Measurements from ENCODE around the gene ENTPD8. TPM values are rescaled to one million over a fixed set of nuclear protein-coding genes. Genes with fewer than 3 reads are reported as not detected.

ENTPD8 gene
- not detected in 2 replicates for total RNA-seq (2014; rRNA removed; shearing (Covaris generic))
- polyA plus RNA-seq (2015; cell fraction: cytosol; rRNA removed) = not detected in 2 replicates
- 0.11 TPM in 1 of 2 replicates, not detected in the other for polyA plus RNA-seq (2015; cell fraction: nucleus; rRNA removed)

- no peak for DNase-seq (ENCODE audit: low read depth)
Measured at GRCh38 chr9:137441289-137441934, at the start of gene ENTPD8. ENTPD8 (minus strand) TSS chr9:137441357; CDS start chr9:137438285, 3,072 bp downstream.

- DNase-seq (ENCODE audit: low read depth) = no peak
Measured at GRCh38 chr9:137490532-137491186, 49.5 kb upstream of the ENTPD8 start.

- DNase-seq (ENCODE audit: low read depth) = no peak
Measured at GRCh38 chr9:137488906-137489305, 47.7 kb upstream of the ENTPD8 start.

GRCh38 chr9:137488327-137488653, 47.1 kb upstream of the ENTPD8 start:
- no peak for DNase-seq (ENCODE audit: low read depth)

- no peak for DNase-seq (ENCODE audit: low read depth)
Measured at GRCh38 chr9:137487454-137488326, 46.5 kb upstream of the ENTPD8 start.

GRCh38 chr9:137486545-137487453, 45.6 kb upstream of the ENTPD8 start:
- no peak for DNase-seq (ENCODE audit: low read depth)

- no peak for DNase-seq (ENCODE audit: low read depth)
Measured at GRCh38 chr9:137486141-137486490, 45.0 kb upstream of the ENTPD8 start.

- no peak for DNase-seq (ENCODE audit: low read depth)
Measured at GRCh38 chr9:137485343-137486140, 44.4 kb upstream of the ENTPD8 start.

GRCh38 chr9:137484551-137485315, 43.6 kb upstream of the ENTPD8 start:
- DNase-seq (ENCODE audit: low read depth) = no peak

GRCh38 chr9:137482094-137482781, 41.1 kb upstream of the ENTPD8 start:
- peak; percentile 66 for DNase-seq (ENCODE audit: low read depth)

- no peak for DNase-seq (ENCODE audit: low read depth)
Measured at GRCh38 chr9:137480686-137481683, 39.8 kb upstream of the ENTPD8 start.

- no peak for DNase-seq (ENCODE audit: low read depth)
Measured at GRCh38 chr9:137479892-137480685, 38.9 kb upstream of the ENTPD8 start.

GRCh38 chr9:137478962-137479861, 38.1 kb upstream of the ENTPD8 start:
- DNase-seq (ENCODE audit: low read depth) = no peak

- no peak for DNase-seq (ENCODE audit: low read depth)
Measured at GRCh38 chr9:137478613-137478961, 37.4 kb upstream of the ENTPD8 start.

GRCh38 chr9:137477778-137478612, 36.8 kb upstream of the ENTPD8 start:
- DNase-seq (ENCODE audit: low read depth) = no peak
